ENCODE measurements around the gene GDF7. TPM values are rescaled to one million over a fixed set of nuclear protein-coding genes. Genes with fewer than 3 reads are reported as not detected.

The GDF7 gene
- total and polyA plus RNA-seq, 10 of the 15 experiments (the other 5 are each of a cell fraction or from before 2014, with no cell fraction given): 0.02 to 0.11 (median 0.04) TPM; not detected in 1

DNA sequence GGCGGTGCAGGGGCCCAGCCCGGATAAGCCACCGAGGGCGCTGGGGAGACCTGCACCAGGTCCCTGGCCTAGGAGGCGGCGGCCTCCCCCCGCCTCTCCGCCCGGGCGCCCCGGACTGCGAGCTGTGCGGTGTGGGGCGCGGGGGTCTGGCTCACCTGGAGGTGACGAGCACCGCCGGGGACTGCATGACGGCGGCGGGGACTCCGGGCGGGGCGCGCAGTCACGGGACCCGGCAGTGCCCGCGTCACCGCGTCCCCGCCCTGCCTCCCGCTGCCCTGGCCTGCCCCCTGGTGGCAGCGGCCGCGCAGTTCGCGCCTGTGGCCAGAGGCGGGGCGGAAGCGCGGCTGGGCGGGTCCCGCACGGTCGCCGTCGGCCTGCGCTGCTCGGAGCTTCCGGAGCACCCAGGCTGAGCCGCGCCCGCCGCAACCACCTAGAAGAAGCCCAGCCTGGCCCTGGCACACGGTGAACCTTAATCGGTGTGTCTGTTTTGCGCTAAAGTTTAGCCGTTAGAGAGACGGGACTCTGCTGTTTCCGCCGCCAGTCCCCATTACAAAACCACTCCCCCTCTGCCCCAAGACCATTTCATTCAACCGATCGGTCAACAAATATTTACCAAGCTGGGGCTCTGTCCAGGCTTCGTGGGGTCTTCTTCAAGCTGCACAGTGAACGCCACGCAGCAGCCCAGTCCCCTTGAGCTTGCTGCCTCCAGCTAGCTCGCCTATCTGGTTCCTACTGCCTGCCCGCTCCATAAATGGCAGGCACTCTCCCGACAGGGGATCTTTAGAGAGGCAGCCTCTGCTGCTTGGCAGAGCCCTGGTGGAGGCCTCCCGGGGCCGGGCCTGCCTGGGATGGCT lies 15.8 kb upstream of the GDF7 start, which contains the start of gene HS1BP3 (continued):
- TF ChIP-seq, protein P1, sequence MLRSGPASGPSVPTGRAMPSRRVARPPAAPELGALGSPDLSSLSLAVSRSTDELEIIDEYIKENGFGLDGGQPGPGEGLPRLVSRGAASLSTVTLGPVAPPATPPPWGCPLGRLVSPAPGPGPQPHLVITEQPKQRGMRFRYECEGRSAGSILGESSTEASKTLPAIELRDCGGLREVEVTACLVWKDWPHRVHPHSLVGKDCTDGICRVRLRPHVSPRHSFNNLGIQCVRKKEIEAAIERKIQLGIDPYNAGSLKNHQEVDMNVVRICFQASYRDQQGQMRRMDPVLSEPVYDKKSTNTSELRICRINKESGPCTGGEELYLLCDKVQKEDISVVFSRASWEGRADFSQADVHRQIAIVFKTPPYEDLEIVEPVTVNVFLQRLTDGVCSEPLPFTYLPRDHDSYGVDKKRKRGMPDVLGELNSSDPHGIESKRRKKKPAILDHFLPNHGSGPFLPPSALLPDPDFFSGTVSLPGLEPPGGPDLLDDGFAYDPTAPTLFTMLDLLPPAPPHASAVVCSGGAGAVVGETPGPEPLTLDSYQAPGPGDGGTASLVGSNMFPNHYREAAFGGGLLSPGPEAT (IDR thresholded peaks at IDR 0.05; ENCODE audit: low read depth): no peak
- TF ChIP-seq, protein P2, sequence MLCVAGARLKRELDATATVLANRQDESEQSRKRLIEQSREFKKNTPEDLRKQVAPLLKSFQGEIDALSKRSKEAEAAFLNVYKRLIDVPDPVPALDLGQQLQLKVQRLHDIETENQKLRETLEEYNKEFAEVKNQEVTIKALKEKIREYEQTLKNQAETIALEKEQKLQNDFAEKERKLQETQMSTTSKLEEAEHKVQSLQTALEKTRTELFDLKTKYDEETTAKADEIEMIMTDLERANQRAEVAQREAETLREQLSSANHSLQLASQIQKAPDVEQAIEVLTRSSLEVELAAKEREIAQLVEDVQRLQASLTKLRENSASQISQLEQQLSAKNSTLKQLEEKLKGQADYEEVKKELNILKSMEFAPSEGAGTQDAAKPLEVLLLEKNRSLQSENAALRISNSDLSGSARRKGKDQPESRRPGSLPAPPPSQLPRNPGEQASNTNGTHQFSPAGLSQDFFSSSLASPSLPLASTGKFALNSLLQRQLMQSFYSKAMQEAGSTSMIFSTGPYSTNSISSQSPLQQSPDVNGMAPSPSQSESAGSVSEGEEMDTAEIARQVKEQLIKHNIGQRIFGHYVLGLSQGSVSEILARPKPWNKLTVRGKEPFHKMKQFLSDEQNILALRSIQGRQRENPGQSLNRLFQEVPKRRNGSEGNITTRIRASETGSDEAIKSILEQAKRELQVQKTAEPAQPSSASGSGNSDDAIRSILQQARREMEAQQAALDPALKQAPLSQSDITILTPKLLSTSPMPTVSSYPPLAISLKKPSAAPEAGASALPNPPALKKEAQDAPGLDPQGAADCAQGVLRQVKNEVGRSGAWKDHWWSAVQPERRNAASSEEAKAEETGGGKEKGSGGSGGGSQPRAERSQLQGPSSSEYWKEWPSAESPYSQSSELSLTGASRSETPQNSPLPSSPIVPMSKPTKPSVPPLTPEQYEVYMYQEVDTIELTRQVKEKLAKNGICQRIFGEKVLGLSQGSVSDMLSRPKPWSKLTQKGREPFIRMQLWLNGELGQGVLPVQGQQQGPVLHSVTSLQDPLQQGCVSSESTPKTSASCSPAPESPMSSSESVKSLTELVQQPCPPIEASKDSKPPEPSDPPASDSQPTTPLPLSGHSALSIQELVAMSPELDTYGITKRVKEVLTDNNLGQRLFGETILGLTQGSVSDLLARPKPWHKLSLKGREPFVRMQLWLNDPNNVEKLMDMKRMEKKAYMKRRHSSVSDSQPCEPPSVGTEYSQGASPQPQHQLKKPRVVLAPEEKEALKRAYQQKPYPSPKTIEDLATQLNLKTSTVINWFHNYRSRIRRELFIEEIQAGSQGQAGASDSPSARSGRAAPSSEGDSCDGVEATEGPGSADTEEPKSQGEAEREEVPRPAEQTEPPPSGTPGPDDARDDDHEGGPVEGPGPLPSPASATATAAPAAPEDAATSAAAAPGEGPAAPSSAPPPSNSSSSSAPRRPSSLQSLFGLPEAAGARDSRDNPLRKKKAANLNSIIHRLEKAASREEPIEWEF (IDR thresholded peaks at IDR 0.05; ENCODE audit: insufficient replicate concordance, low read depth, low read length): no peak
- TF ChIP-seq EZH2 (IDR thresholded peaks at IDR 0.05; ENCODE audit: borderline replicate concordance, control insufficient read depth, low read depth, low read length): no peak
- TF ChIP-seq ZBED1 (IDR thresholded peaks at IDR 0.05; ENCODE audit: borderline replicate concordance): no peak
- peak; percentile 82 for TF ChIP-seq IKZF1 (conservative IDR thresholded peaks at IDR 0.05)
- TF ChIP-seq, protein P3, sequence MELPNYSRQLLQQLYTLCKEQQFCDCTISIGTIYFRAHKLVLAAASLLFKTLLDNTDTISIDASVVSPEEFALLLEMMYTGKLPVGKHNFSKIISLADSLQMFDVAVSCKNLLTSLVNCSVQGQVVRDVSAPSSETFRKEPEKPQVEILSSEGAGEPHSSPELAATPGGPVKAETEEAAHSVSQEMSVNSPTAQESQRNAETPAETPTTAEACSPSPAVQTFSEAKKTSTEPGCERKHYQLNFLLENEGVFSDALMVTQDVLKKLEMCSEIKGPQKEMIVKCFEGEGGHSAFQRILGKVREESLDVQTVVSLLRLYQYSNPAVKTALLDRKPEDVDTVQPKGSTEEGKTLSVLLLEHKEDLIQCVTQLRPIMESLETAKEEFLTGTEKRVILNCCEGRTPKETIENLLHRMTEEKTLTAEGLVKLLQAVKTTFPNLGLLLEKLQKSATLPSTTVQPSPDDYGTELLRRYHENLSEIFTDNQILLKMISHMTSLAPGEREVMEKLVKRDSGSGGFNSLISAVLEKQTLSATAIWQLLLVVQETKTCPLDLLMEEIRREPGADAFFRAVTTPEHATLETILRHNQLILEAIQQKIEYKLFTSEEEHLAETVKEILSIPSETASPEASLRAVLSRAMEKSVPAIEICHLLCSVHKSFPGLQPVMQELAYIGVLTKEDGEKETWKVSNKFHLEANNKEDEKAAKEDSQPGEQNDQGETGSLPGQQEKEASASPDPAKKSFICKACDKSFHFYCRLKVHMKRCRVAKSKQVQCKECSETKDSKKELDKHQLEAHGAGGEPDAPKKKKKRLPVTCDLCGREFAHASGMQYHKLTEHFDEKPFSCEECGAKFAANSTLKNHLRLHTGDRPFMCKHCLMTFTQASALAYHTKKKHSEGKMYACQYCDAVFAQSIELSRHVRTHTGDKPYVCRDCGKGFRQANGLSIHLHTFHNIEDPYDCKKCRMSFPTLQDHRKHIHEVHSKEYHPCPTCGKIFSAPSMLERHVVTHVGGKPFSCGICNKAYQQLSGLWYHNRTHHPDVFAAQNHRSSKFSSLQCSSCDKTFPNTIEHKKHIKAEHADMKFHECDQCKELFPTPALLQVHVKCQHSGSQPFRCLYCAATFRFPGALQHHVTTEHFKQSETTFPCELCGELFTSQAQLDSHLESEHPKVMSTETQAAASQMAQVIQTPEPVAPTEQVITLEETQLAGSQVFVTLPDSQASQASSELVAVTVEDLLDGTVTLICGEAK (IDR thresholded peaks at IDR 0.05; ENCODE audit: borderline replicate concordance): no peak
- TF ChIP-seq POLR2AphosphoS2 (IDR thresholded peaks at IDR 0.05; ENCODE audit: low read depth, low read length): peak; percentile 55; the same call in 1 of the 2 replicates
- peak; percentile 75; the same call in 1 of the 2 replicates for TF ChIP-seq STAT1 (conservative IDR thresholded peaks at IDR 0.05)
- TF ChIP-seq, protein P4, sequence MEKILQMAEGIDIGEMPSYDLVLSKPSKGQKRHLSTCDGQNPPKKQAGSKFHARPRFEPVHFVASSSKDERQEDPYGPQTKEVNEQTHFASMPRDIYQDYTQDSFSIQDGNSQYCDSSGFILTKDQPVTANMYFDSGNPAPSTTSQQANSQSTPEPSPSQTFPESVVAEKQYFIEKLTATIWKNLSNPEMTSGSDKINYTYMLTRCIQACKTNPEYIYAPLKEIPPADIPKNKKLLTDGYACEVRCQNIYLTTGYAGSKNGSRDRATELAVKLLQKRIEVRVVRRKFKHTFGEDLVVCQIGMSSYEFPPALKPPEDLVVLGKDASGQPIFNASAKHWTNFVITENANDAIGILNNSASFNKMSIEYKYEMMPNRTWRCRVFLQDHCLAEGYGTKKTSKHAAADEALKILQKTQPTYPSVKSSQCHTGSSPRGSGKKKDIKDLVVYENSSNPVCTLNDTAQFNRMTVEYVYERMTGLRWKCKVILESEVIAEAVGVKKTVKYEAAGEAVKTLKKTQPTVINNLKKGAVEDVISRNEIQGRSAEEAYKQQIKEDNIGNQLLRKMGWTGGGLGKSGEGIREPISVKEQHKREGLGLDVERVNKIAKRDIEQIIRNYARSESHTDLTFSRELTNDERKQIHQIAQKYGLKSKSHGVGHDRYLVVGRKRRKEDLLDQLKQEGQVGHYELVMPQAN (conservative IDR thresholded peaks at IDR 0.05): peak; percentile 79
- TF ChIP-seq NRF1 (conservative IDR thresholded peaks at IDR 0.05; ENCODE audit: low read depth, low read length): 0 out of 2 replicates have a peak, but pooled peaks have one; percentile 13
- TF ChIP-seq PAX8 (IDR thresholded peaks at IDR 0.05): no peak
- TF ChIP-seq, protein P5, sequence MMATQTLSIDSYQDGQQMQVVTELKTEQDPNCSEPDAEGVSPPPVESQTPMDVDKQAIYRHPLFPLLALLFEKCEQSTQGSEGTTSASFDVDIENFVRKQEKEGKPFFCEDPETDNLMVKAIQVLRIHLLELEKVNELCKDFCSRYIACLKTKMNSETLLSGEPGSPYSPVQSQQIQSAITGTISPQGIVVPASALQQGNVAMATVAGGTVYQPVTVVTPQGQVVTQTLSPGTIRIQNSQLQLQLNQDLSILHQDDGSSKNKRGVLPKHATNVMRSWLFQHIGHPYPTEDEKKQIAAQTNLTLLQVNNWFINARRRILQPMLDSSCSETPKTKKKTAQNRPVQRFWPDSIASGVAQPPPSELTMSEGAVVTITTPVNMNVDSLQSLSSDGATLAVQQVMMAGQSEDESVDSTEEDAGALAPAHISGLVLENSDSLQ (IDR thresholded peaks at IDR 0.05): no peak
